Tibial nerve (tissue), 4 donors: ENCODE results near the gene PARP3. TPM values are rescaled to one million over a fixed set of nuclear protein-coding genes. Genes with fewer than 3 reads are reported as not detected.

Experiments
- DNase-seq, 2 donors: peaks; one replicate each; pipeline ENCODE4 v3.0.0-alpha.2; 2019; ENCODE audit warnings: low spot score in 2 of 2
- H3K27ac ChIP-seq, 4 donors: fragments of 200-600 bp; sonication (generic) in 3 of 4; one replicate each; pipeline ENCODE4 v1.5.1; 2017 to 2019; ENCODE audit warnings: mild to moderate bottlenecking in 1 of 4
- H3K27me3 ChIP-seq, 2 donors: fragments of 200-600 bp; sonication (generic) in 1 of 2; one replicate each; pipeline versions ENCODE4 v1.5.1 to v1.6.0; 2017 to 2019
- H3K36me3 ChIP-seq, 3 donors: fragments of 200-600 bp; sonication (generic); one replicate each; pipeline ENCODE4 v1.5.1; 2018 to 2019
- H3K4me1 ChIP-seq, 4 donors: fragments of 200-600 bp; sonication (generic) in 3 of 4; one replicate each; pipeline ENCODE4 v1.5.1; 2017 to 2019
- H3K4me3 ChIP-seq, 4 donors: fragments of 200-600 bp; sonication (generic) in 3 of 4; one replicate each; pipeline ENCODE4 v1.5.1; 2017 to 2019; ENCODE audit warnings: mild to moderate bottlenecking in 1 of 4, moderate library complexity in 1 of 4
- H3K9me3 ChIP-seq, 4 donors: fragments of 200-600 bp; sonication (generic) in 3 of 4; one replicate each; pipeline ENCODE4 v1.5.1; 2017 to 2019
- CTCF ChIP-seq, 5 experiments: fragments of 200-600 bp in 3 of 5; fragments of 450-650 bp in 2 of 5; sonication (generic) in 3 of 5; IDR thresholded peaks; one replicate each; pipeline ENCODE4 v1.5.1; 2016 to 2019; ENCODE audit warnings: antibody characterized with exemption in 5 of 5, mild to moderate bottlenecking in 3 of 5, moderate library complexity in 2 of 5
- EP300 ChIP-seq, 2 donors: sonication (generic); formaldehyde crosslinking; IDR thresholded peaks; one replicate each; pipeline ENCODE4 v1.6.1; 2017; ENCODE audit warnings: antibody characterized with exemption in 2 of 2, mild to moderate bottlenecking in 1 of 2
- POLR2A ChIP-seq, 2 donors: fragments of 450-650 bp; IDR thresholded peaks; one replicate each; pipeline ENCODE4 v1.6.1; 2017; ENCODE audit warnings: antibody characterized with exemption in 2 of 2, mild to moderate bottlenecking in 2 of 2, moderate library complexity in 2 of 2
- WGBS, 2 donors: methylation state at CpG; one replicate each; pipeline ENCODE4 v1.1.5; 2018; 5-methylcytosine and 5-hydroxymethylcytosine counted together
- total RNA-seq, 4 donors: library from RNA; depleted of rRNA; stranded (reverse); fragments of >200 nt; gene quantifications; one replicate each; pipeline ENCODE4 v1.1.0, GENCODE V29; 2016

Gene PARP3
- total RNA-seq, 4 donors from 2014 or later = 19.9 to 55.9 (median 40.6) TPM

- DNase-seq = no peak
- WGBS, 2 donors = 19 to 42% methylated on average over 8 to 12 of the region's 12 CpGs
- Histone ChIP-seq H3K27ac (peak overlapping the region in 3 of 4 donors; percentile 92 to 99 (median 95)), H3K27me3 (no peaks in the 10 kb centered on the region), H3K4me3 (peak overlapping the region in 1 of 4 donors; percentile 85), H3K4me1 (peaks cover 0 to 71% (median 34%) of the 10 kb centered on the region in 4 donors), H3K36me3 (peaks cover 0 to 29% (median 0%) of the 10 kb centered on the region in 3 donors), H3K9me3 (no peaks in the 10 kb centered on the region)
- TF ChIP-seq POLR2A (IDR thresholded peaks at IDR 0.05) = no peak
- no peak for TF ChIP-seq CTCF (IDR thresholded peaks at IDR 0.05)
- TF ChIP-seq EP300 (IDR thresholded peaks at IDR 0.05) = no peak
Measured at GRCh38 chr3:51963951-51964451, 21.8 kb downstream of the PARP3 start.

GRCh38 chr3:51964521-51964920 is 22.4 kb downstream of the PARP3 start:
- peak overlapping the region in 1 of 4 donors; percentile 85 for H3K4me3 ChIP-seq
- TF ChIP-seq POLR2A (IDR thresholded peaks at IDR 0.05) (no peak), EP300 (IDR thresholded peaks at IDR 0.05) (no peak), CTCF (IDR thresholded peaks at IDR 0.05) (no peak)
- H3K9me3 ChIP-seq = no peaks in the 10 kb centered on the region
- peak overlapping the region; percentile 92 to 99 (median 96) for H3K27ac ChIP-seq
- H3K4me1 ChIP-seq = peaks cover 0 to 76% (median 34%) of the 10 kb centered on the region in 4 donors
- H3K36me3 ChIP-seq = peaks cover 0 to 23% (median 0%) of the 10 kb centered on the region in 3 donors
- WGBS, 2 donors = 29 to 44% methylated on average over 4 of the region's 4 CpGs
- DNase-seq = no peak
- no peaks in the 10 kb centered on the region for H3K27me3 ChIP-seq

- H3K9me3 ChIP-seq = no peaks in the 10 kb centered on the region
- DNase-seq = no peak
- peaks cover 0 to 79% (median 34%) of the 10 kb centered on the region in 4 donors for H3K4me1 ChIP-seq
- WGBS, 2 donors = 45 to 59% methylated on average over 2 of the region's 2 CpGs
- no peak for TF ChIP-seq POLR2A (IDR thresholded peaks at IDR 0.05)
- TF ChIP-seq CTCF (IDR thresholded peaks at IDR 0.05) = no peak
- peak in 1 of 2 donors; percentile 61 for TF ChIP-seq EP300 (IDR thresholded peaks at IDR 0.05)
- H3K4me3 ChIP-seq = peak overlapping the region; percentile 62 to 99 (median 76)
- H3K27ac ChIP-seq = peak overlapping the region; percentile 92 to 99 (median 96)
- H3K27me3 ChIP-seq = no peaks in the 10 kb centered on the region
- peaks cover 0 to 16% (median 0%) of the 10 kb centered on the region in 3 donors for H3K36me3 ChIP-seq
Measured at GRCh38 chr3:51966016-51966415, 23.9 kb downstream of the PARP3 start.

DNA sequence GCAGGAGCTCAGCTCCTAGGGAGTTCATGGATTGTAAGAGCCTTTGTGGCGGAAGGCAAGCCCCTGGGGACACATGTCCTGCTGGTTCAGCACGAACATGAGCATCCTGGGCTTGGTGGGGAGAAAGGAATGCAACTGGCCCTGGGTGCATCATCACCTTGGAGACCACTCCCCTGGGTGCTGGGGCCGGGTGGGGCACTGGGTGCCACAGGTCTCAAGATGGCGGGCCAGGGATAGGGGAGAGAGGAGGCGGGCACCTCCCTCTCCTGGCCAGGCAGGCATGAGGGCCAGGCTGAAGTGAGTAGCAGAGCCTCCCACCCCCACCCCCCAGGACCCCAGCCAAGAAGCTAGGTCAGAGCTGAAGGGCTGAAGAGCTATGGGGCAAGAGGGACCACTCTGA is 24.3 kb downstream of the PARP3 start:
- no peaks in the 10 kb centered on the region for H3K9me3 ChIP-seq
- H3K27me3 ChIP-seq = no peaks in the 10 kb centered on the region
- H3K27ac ChIP-seq = peak overlapping the region; percentile 92 to 99 (median 96)
- peak overlapping the region; percentile 62 to 99 (median 76) for H3K4me3 ChIP-seq
- no peak for DNase-seq
- 19 to 28% methylated on average over 5 of the region's 5 CpGs for WGBS, 2 donors
- peaks cover 0 to 78% (median 34%) of the 10 kb centered on the region in 4 donors for H3K4me1 ChIP-seq
- H3K36me3 ChIP-seq = peaks cover 0 to 12% (median 0%) of the 10 kb centered on the region in 3 donors
- no peak for TF ChIP-seq POLR2A (IDR thresholded peaks at IDR 0.05)
- TF ChIP-seq CTCF (IDR thresholded peaks at IDR 0.05) = no peak
- TF ChIP-seq EP300 (IDR thresholded peaks at IDR 0.05) = no peak

DNA sequence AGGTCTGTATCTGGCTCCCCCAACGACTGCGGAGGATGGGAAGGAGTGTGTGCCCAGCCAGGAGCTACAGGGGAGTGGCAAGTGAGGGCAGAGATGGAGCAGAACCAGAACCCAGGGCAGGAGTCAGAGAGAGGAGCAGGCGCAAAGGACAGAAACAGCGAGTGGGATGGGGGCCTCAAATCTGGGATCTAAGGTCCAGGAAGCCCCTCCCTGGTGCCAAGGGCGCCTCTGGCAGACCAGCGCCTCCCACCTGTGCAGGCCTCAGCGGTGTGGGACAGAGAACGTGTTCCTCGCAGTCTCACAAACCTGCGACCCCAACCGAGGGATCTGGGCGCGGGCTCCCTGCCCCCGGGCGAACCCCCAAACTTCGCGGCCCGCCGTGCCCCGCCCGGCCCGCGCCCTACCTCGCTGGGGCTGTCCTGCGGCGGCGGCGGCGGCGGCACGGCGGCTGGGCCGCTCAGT is 24.8 kb downstream of the PARP3 start:
- H3K27ac ChIP-seq = peak overlapping the region; percentile 92 to 99 (median 96)
- WGBS, 2 donors = 5 to 12% methylated on average over 7 to 15 of the region's 33 CpGs
- H3K4me3 ChIP-seq = peak overlapping the region; percentile 62 to 99 (median 76)
- no peak for DNase-seq
- H3K4me1 ChIP-seq = peaks cover 0 to 74% (median 34%) of the 10 kb centered on the region in 4 donors
- H3K36me3 ChIP-seq = peaks cover 0 to 8% (median 0%) of the 10 kb centered on the region in 3 donors
- TF ChIP-seq CTCF (IDR thresholded peaks at IDR 0.05) = no peak
- no peak for TF ChIP-seq EP300 (IDR thresholded peaks at IDR 0.05)
- TF ChIP-seq POLR2A (IDR thresholded peaks at IDR 0.05) = peak in 1 of 2 donors; percentile 81
- H3K27me3 ChIP-seq = no peaks in the 10 kb centered on the region
- no peaks in the 10 kb centered on the region for H3K9me3 ChIP-seq
